Non-pigmented ciliary epithelial cell (primary cell): ENCODE results near the gene NCKAP1.
"Not testable (repeated sequence)": the region's sequence is repeated elsewhere in the genome, so short reads cannot be mapped to it uniquely, and the experiment has no call there.

Experiments
- DNase-seq: peaks from one replicate; pipeline ENCODE4 v3.0.0-alpha.2; 2010; ENCODE audit warnings: low read depth

Gene NCKAP1

GRCh38 chr2:182876653-182877052 is 161.6 kb downstream of the NCKAP1 start:
- DNase-seq: not testable (repeated sequence)

GRCh38 chr2:182870227-182870626 is 168.0 kb downstream of the NCKAP1 start:
- no peak for DNase-seq

- no peak for DNase-seq
Measured at GRCh38 chr2:182868054-182868796, 170.0 kb downstream of the NCKAP1 start.

GRCh38 chr2:182867426-182868053 is 170.7 kb downstream of the NCKAP1 start:
- no peak for DNase-seq

GRCh38 chr2:182866461-182867406 is 171.5 kb downstream of the NCKAP1 start, which contains the start of gene FRZB:
Gene FRZB (minus strand): TSS chr2:182866637. CDS start chr2:182866552, 85 bp downstream.
- DNase-seq: no peak

- DNase-seq: no peak
Measured at GRCh38 chr2:182866095-182866460, 172.2 kb downstream of the NCKAP1 start.

- no peak for DNase-seq
Measured at GRCh38 chr2:182864949-182865570, 173.2 kb downstream of the NCKAP1 start.

- no peak for DNase-seq
Measured at GRCh38 chr2:182863642-182864041, 174.6 kb downstream of the NCKAP1 start.

GRCh38 chr2:182862091-182862490 is 176.2 kb downstream of the NCKAP1 start:
- DNase-seq: no peak

GRCh38 chr2:182860858-182861257 is 177.4 kb downstream of the NCKAP1 start:
- DNase-seq: no peak
